Endothelial cell of umbilical vein (primary cell): ENCODE measurements around the gene SMAP1. TPM values are rescaled to one million over a fixed set of nuclear protein-coding genes. Genes with fewer than 3 reads are reported as not detected.

Experiments
- BruUV-seq: library from RNA; stranded (reverse); fragments of 400-500 nt; replicated peaks from 2 replicates; lab custom pipeline; 2021; lab: Mats Ljungman, UMichigan
- CTCF ChIA-PET: fragments of 300-600, 350-600 bp; sonication (Branson Sonifier 250); formaldehyde crosslinking; loops from one replicate; lab custom pipeline; 2021; ENCODE audit warnings: antibody characterized with exemption, inconsistent platforms; lab: Charles Lee
- POLR2A ChIA-PET: fragments of 300-600, 350-600 bp; sonication (Branson Sonifier 250); formaldehyde crosslinking; loops from one replicate; lab custom pipeline; 2021; ENCODE audit warnings: antibody characterized with exemption, inconsistent platforms; lab: Charles Lee
- DNase-seq: peaks from one replicate; pipeline ENCODE4 v3.0.0-alpha.2; 2011; ENCODE audit warnings: low read depth, low spot score
- FAIRE-seq: peaks from 2 replicates; lab custom pipeline; 2011; peaks lifted over from hg19 to GRCh38; lab: Jason Lieb, UNC
- H2AFZ ChIP-seq: 2 replicates; pipeline ENCODE4 v1.6.0; 2012; ENCODE audit warnings: low read depth, low read length, control low read depth, inconsistent platforms
- H3K27ac ChIP-seq: 2 replicates; pipeline ENCODE4 v1.5.1; 2011; ENCODE audit warnings: low read depth, mild to moderate bottlenecking, control low read depth, low read length, moderate library complexity; ENCODE audit not compliant: insufficient read depth
- H3K27me3 ChIP-seq, 2 experiments: 2 replicates each; pipeline versions ENCODE4 v1.6.0 to v1.6.1; 2011; ENCODE audit warnings: low read length in 2 of 2, mixed read lengths in 1 of 2; ENCODE audit not compliant: control insufficient read depth in 2 of 2, insufficient read depth in 2 of 2
- H3K36me3 ChIP-seq, 2 experiments: 2 replicates in 1 of 2; 3 replicates in 1 of 2; pipeline ENCODE4 v1.5.1; 2011; ENCODE audit warnings: low read length in 2 of 2, mild to moderate bottlenecking in 1 of 2, moderate library complexity in 1 of 2; ENCODE audit not compliant: control insufficient read depth in 2 of 2, insufficient read depth in 2 of 2; ENCODE audit errors: extremely low read depth in 1 of 2
- H3K4me1 ChIP-seq: 3 replicates; pipeline ENCODE4 v1.5.1; 2011; ENCODE audit warnings: mild to moderate bottlenecking, low read length; ENCODE audit not compliant: control insufficient read depth, insufficient read depth; ENCODE audit errors: extremely low read depth
- H3K4me2 ChIP-seq: 2 replicates; pipeline ENCODE4 v1.6.1; 2011; ENCODE audit warnings: low read length, control low read depth, mixed read lengths; ENCODE audit not compliant: insufficient read depth
- H3K4me3 ChIP-seq, 3 experiments: fragments of 200-600 bp in 1 of 3; sonication (generic), shearing (Covaris generic) in 1 of 3; replicated peaks in 1 of 3; 2 replicates each; pipeline ENCODE4 v1.5.1; 2011 to 2016; ENCODE audit warnings: control low read depth in 3 of 3, low read length in 3 of 3, mild to moderate bottlenecking in 2 of 3, inconsistent platforms in 1 of 3, low read depth in 1 of 3, moderate library complexity in 1 of 3; ENCODE audit not compliant: insufficient read depth in 1 of 3
- H3K79me2 ChIP-seq: 2 replicates; pipeline ENCODE4 v1.6.0; 2012; ENCODE audit warnings: low read length, inconsistent platforms; ENCODE audit not compliant: control insufficient read depth, insufficient read depth
- H3K9ac ChIP-seq: replicated peaks from 2 replicates; pipeline ENCODE3; 2011; ENCODE audit warnings: low read length, control low read depth; ENCODE audit not compliant: insufficient read depth; ENCODE audit errors: extremely low read depth
- H3K9me1 ChIP-seq: replicated peaks from 3 replicates; pipeline ENCODE4 v1.6.0; 2011; ENCODE audit warnings: mild to moderate bottlenecking, low read length; ENCODE audit not compliant: control insufficient read depth, insufficient read depth; ENCODE audit errors: extremely low read depth
- H3K9me3 ChIP-seq: replicated peaks from 2 replicates; pipeline ENCODE4 v1.5.1; 2012; ENCODE audit warnings: low read length, inconsistent platforms; ENCODE audit not compliant: control insufficient read depth, insufficient read depth
- H4K20me1 ChIP-seq: replicated peaks from 2 replicates; pipeline ENCODE3; 2011; ENCODE audit warnings: mild to moderate bottlenecking, low read length; ENCODE audit not compliant: control insufficient read depth, insufficient read depth; ENCODE audit errors: extremely low read depth
- CTCF ChIP-seq, 2 donors: IDR thresholded peaks; 1 replicate in 1 of 2; 2 replicates in 1 of 2; pipeline ENCODE4 v1.5.1; 2011; ENCODE audit warnings: low read length in 2 of 2, mild to moderate bottlenecking in 2 of 2, moderate library complexity in 2 of 2, control low read depth in 1 of 2, inconsistent platforms in 1 of 2, low read depth in 1 of 2; ENCODE audit not compliant: insufficient read depth in 1 of 2; ENCODE audit errors: extremely low read depth in 1 of 2
- EZH2 ChIP-seq: IDR thresholded peaks from 2 replicates; pipeline ENCODE4 v1.6.1; 2012; ENCODE audit warnings: borderline replicate concordance, low read depth, mild to moderate bottlenecking, moderate library complexity, low read length, inconsistent platforms; ENCODE audit not compliant: severe bottlenecking
- FOS ChIP-seq: IDR thresholded peaks from 2 replicates; pipeline ENCODE4 v1.6.1; 2011; ENCODE audit warnings: mild to moderate bottlenecking, low read length, moderate library complexity, borderline replicate concordance; ENCODE audit not compliant: insufficient read depth
- GATA2 ChIP-seq: IDR thresholded peaks from 2 replicates; pipeline ENCODE4 v1.7.0; 2011; ENCODE audit warnings: low read depth, mild to moderate bottlenecking, moderate library complexity, mixed read lengths, low read length; ENCODE audit not compliant: insufficient read length, insufficient read depth
- JUN ChIP-seq: IDR thresholded peaks from 2 replicates; pipeline ENCODE4 v1.6.1; 2011; ENCODE audit warnings: borderline replicate concordance, low read depth; ENCODE audit not compliant: insufficient read length, insufficient read depth
- MAX ChIP-seq: IDR thresholded peaks from 2 replicates; pipeline ENCODE4 v1.6.1; 2011; ENCODE audit not compliant: insufficient read depth, insufficient read length
- MYC ChIP-seq: IDR thresholded peaks from one replicate; pipeline ENCODE4 v1.6.1; 2011; ENCODE audit warnings: mild to moderate bottlenecking, low read depth, low read length
- POLR2A ChIP-seq: IDR thresholded peaks from 2 replicates; pipeline ENCODE4 v1.6.1; 2012; ENCODE audit warnings: low read depth, mild to moderate bottlenecking, control low read depth, low read length
- POLR2AphosphoS5 ChIP-seq: IDR thresholded peaks from 2 replicates; pipeline ENCODE4 v1.6.1; 2012; ENCODE audit warnings: low read depth, mild to moderate bottlenecking, control low read depth, low read length, moderate library complexity; ENCODE audit not compliant: insufficient read depth
- dilution Hi-C: fragments of 300-500 bp; cut with MboI; formaldehyde crosslinking; loops from one replicate; pipeline ENCODE4 v1.15.0; 2019; ENCODE audit warnings: low sequenced_read_pairs; ENCODE audit not compliant: extremely low pct_ligation_motif_present
- intact Hi-C: fragments of 100-400 bp; cut with micrococcal nuclease; formaldehyde crosslinking; loops from one replicate; pipeline ENCODE4 v1.10.0; 2022
- polyA plus RNA-seq, 4 experiments: library from polyadenylated mRNA; depleted of rRNA in 3 of 4; stranded (reverse) in 3 of 4; unstranded in 1 of 4; fragments of >200 nt; gene quantifications; 2 replicates each; pipeline versions ENCODE4 v1.2.1 to v1.2.3, GENCODE V29; 2011 to 2012; ENCODE audit warnings: missing spikeins in 1 of 4
- total RNA-seq: library from RNA; stranded (reverse); gene quantifications from 2 replicates; pipeline ENCODE4 v1.2.3, GENCODE V29; 2021

The SMAP1 gene
- total and polyA plus RNA-seq, 2 donors (not counting 3 experiments of a cell fraction or from before 2014, with no cell fraction given), result 14.6 to 24.6 TPM

- ChIA-PET POLR2A (no interaction called here), CTCF (interaction anchor here (0.7 to 3.0 kb wide), 6 partner anchors 9 to 564 kb away, joined by 3 to 17 read pairs (median 3); no protein-coding TSS in a partner anchor)
- no peaks in the 10 kb centered on the region for H3K9me1 ChIP-seq
- dilution Hi-C loops (no loop called here), intact Hi-C loops (no loop called here)
- no peaks in the 10 kb centered on the region for H3K79me2 ChIP-seq
- H3K9ac ChIP-seq, result no peak overlapping the region
- no peak for DNase-seq
- no peaks in the 10 kb centered on the region for H3K36me3 ChIP-seq
- H3K4me1 ChIP-seq, result no peaks in the 10 kb centered on the region
- TF ChIP-seq GATA2 (no peak), JUN (no peak), FOS (no peak), MYC (no peak), POLR2AphosphoS5 (no peak)
- no peak overlapping the region for H3K4me3 ChIP-seq
- no peak overlapping the region for H3K27ac ChIP-seq
- H4K20me1 ChIP-seq, result no peaks in the 10 kb centered on the region
- no peak for FAIRE-seq
- H3K4me2 ChIP-seq, result no peak overlapping the region
- H3K27me3 ChIP-seq, result peaks cover 0 to 4% of the 10 kb centered on the region in 2 experiments
- BruUV-seq, result no TSS peak
- H3K9me3 ChIP-seq, result no peaks in the 10 kb centered on the region
- no peak overlapping the region for H2AFZ ChIP-seq
Observed at GRCh38 chr6:70874181-70874913, 206.7 kb downstream of the SMAP1 start.

DNA sequence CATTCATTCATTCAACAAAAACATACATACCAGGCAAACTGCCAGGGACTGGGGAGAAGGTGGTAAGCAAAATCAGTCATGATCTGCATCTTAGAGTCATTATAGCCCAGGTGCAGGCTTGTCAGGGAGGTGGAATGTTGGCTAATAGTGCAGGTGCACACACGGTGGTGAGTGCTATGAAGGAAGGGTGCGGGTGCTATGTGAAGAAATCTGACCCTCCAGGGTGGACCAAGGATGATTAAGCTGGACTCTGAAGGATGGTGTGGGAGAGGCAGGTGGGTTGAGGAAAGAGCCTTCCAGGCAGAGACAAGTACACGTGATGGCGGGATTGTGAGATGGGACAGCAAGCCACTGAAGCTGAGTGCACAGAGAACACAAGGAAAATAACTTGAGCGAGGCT is 211.8 kb downstream of the SMAP1 start:
- H3K27me3 ChIP-seq, result peaks cover 2 to 3% of the 10 kb centered on the region in 2 experiments
- H3K4me1 ChIP-seq, result no peaks in the 10 kb centered on the region
- no peaks in the 10 kb centered on the region for H4K20me1 ChIP-seq
- intact Hi-C loops, result no loop called here
- H3K79me2 ChIP-seq, result no peaks in the 10 kb centered on the region
- no peak for FAIRE-seq
- ChIA-PET CTCF (interaction anchor here (0.6 to 2.0 kb wide), 4 partner anchors 12 to 174 kb away, joined by 4 to 8 read pairs (median 4); no protein-coding TSS in a partner anchor), POLR2A (no interaction called here)
- no peak overlapping the region for H3K4me2 ChIP-seq
- DNase-seq, result no peak
- H3K4me3 ChIP-seq, result no peak overlapping the region
- no peak overlapping the region for H3K27ac ChIP-seq
- no peaks in the 10 kb centered on the region for H3K9me3 ChIP-seq
- dilution Hi-C loops, result no loop called here
- H2AFZ ChIP-seq, result no peak overlapping the region
- H3K9me1 ChIP-seq, result no peaks in the 10 kb centered on the region
- BruUV-seq, result no TSS peak
- TF ChIP-seq FOS (no peak), MYC (no peak), POLR2A (no peak), MAX (no peak), POLR2AphosphoS5 (no peak), EZH2 (no peak), CTCF (IDR thresholded peaks at IDR 0.05; ENCODE audit: extremely low read depth in 1 of 2, insufficient read depth in 1 of 2, low read depth in 1 of 2, low read length in 2 of 2) (no peak), GATA2 (no peak), JUN (no peak)
- no peak overlapping the region for H3K9ac ChIP-seq
- H3K36me3 ChIP-seq, result no peaks in the 10 kb centered on the region
